Common myeloid progenitor, CD34-positive (primary cell): Measurements from ENCODE around the gene CCDC18.

Experiments
- CTCF ChIA-PET: fragments of 350-600 bp; sonication (Branson Sonifier 250); formaldehyde crosslinking; loops from one replicate; lab custom pipeline; 2021; ENCODE audit warnings: antibody characterized with exemption; lab: Charles Lee
- POLR2A ChIA-PET: fragments of 350-600 bp; sonication (Branson Sonifier 250); formaldehyde crosslinking; loops from one replicate; lab custom pipeline; 2021; ENCODE audit warnings: antibody characterized with exemption; lab: Charles Lee
- DNase-seq, 3 donors: peaks; one replicate each; pipeline versions ENCODE4 v3.0.0 to v3.0.0-alpha.2; 2013
- H3K27ac ChIP-seq, 2 experiments: 1 replicate in 1 of 2; 2 replicates in 1 of 2; pipeline ENCODE4 v1.7.0; 2013; ENCODE audit warnings: inconsistent platforms in 2 of 2, low read length in 2 of 2, mild to moderate bottlenecking in 2 of 2, low read depth in 1 of 2, moderate library complexity in 1 of 2; ENCODE audit not compliant: severe bottlenecking in 2 of 2, insufficient read depth in 1 of 2, poor library complexity in 1 of 2
- H3K27me3 ChIP-seq, 5 experiments: replicated peaks in 2 of 5; 1 replicate in 3 of 5; 2 replicates in 2 of 5; pipeline versions ENCODE4 v1.6.1 to v1.7.0; 2013; ENCODE audit warnings: low read length in 4 of 5, mild to moderate bottlenecking in 2 of 5, moderate library complexity in 2 of 5, inconsistent platforms in 1 of 5; ENCODE audit not compliant: insufficient read depth in 5 of 5, control insufficient read depth in 4 of 5
- H3K36me3 ChIP-seq, 4 experiments: 1 replicate in 2 of 4; 2 replicates in 2 of 4; pipeline versions ENCODE4 v1.6.1 to v1.7.0; 2013; ENCODE audit warnings: low read length in 3 of 4, control low read depth in 1 of 4, mild to moderate bottlenecking in 1 of 4; ENCODE audit not compliant: control insufficient read depth in 4 of 4, insufficient read depth in 4 of 4
- H3K4me1 ChIP-seq, 4 experiments: 1 replicate in 3 of 4; 2 replicates in 1 of 4; pipeline versions ENCODE4 v1.6.1 to v1.7.1; 2013; ENCODE audit warnings: low read length in 3 of 4, mild to moderate bottlenecking in 3 of 4, control low read depth in 1 of 4, inconsistent platforms in 1 of 4, moderate library complexity in 1 of 4; ENCODE audit not compliant: control insufficient read depth in 4 of 4, insufficient read depth in 4 of 4; ENCODE audit errors: control extremely low read depth in 1 of 4
- H3K4me3 ChIP-seq, 7 experiments: 1 replicate in 4 of 7; 2 replicates in 3 of 7; pipeline versions ENCODE4 v1.5.1 to v1.7.0; 2013; ENCODE audit warnings: mild to moderate bottlenecking in 7 of 7, low read length in 6 of 7, moderate library complexity in 6 of 7, inconsistent platforms in 2 of 7, low read depth in 2 of 7, control low read depth in 1 of 7; ENCODE audit not compliant: insufficient read depth in 4 of 7, control insufficient read depth in 1 of 7; ENCODE audit errors: extremely low read depth in 1 of 7
- H3K9me3 ChIP-seq, 5 experiments: 1 replicate in 4 of 5; 2 replicates in 1 of 5; pipeline versions ENCODE4 v1.6.1 to v1.7.1; 2013; ENCODE audit warnings: low read length in 4 of 5, mild to moderate bottlenecking in 2 of 5, inconsistent platforms in 1 of 5, low read depth in 1 of 5, moderate library complexity in 1 of 5; ENCODE audit not compliant: control insufficient read depth in 4 of 5, insufficient read depth in 2 of 5; ENCODE audit errors: control extremely low read depth in 1 of 5
- WGBS: methylation state at CpG from one replicate; pipeline ENCODE4 v1.1.5; 2013; ENCODE audit not compliant: insufficient coverage; 5-methylcytosine and 5-hydroxymethylcytosine counted together

Gene CCDC18

DNA sequence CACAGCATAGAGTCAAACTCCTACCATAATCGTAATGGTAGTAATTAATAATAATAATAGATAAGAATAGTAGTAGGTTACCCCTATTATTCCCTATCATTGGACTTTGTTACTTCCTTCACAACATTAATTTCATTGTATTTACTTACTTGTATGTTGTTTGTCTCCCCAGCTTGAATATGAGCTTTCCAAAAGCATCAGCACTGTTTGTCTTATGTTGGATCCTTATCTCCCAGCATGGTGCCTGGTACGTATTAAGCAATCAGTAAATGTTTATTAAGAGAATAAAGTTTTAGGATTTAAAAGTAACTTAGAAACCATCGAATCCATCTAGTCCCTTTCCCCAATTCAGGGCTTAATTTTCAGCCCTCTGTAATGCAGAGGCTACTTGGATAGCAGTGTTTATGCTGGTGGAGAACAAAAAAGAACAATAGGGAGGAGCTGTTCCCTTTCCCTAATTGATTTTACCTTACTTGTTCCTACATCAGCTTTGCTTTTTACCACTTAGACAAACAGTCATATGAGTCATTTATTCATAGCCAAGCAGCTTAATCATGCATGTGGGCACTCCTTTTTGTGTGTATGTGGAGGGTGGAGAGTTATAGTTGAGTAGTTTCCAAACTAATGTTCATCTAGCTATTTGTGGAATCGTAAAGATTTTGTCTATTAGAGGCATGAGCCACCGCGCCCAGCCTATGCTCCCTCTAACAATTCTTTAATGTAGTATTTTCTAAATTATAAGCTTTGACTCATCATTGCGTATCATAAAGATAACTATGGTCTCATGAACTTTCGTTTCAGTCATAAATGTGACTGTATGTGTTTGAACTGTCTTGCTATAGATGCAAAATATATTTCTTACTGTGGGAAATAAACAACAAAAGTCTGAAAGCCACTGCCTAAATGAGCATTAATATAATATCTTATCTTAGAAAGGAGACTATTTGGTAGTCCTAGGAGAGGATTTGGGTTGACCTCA is 144.3 kb downstream of the CCDC18 start:
- H3K36me3 ChIP-seq: no peaks in the 10 kb centered on the region
- POLR2A ChIA-PET: no interaction called here

More for the DNA sequence above, 144.3 kb downstream of the CCDC18 start:
- no peaks in the 10 kb centered on the region for H3K27me3 ChIP-seq
- H3K4me1 ChIP-seq: no peaks in the 10 kb centered on the region
- peaks cover 0 to 4% (median 0%) of the 10 kb centered on the region in 5 experiments for H3K9me3 ChIP-seq
- H3K27ac ChIP-seq: no peak overlapping the region
- 100% methylated on average over 1 of the region's 8 CpGs for WGBS
- CTCF ChIA-PET: interaction anchor here (0.5 to 2.9 kb wide), 6 partner anchors 9 to 96 kb away, joined by 3 to 15 read pairs (median 3); no protein-coding TSS in a partner anchor
- no peak for DNase-seq
- no peak overlapping the region for H3K4me3 ChIP-seq
